Loucy (cell line): ENCODE results near the gene PNCK.

Experiments
- H2AFZ ChIP-seq: fragments of 200-600 bp; sonication (generic); 2 replicates; pipeline ENCODE4 v1.6.0; 2016; ENCODE audit warnings: antibody characterized with exemption, mild to moderate bottlenecking, low read length, moderate library complexity
- H3F3A ChIP-seq: fragments of 200-600 bp; 2 replicates; pipeline ENCODE4 v1.6.0; 2016; ENCODE audit warnings: antibody characterized with exemption, low read depth, mild to moderate bottlenecking
- H3K27me3 ChIP-seq: fragments of 200-600 bp; sonication (generic); 2 replicates; pipeline ENCODE4 v1.6.1; 2014; ENCODE audit warnings: low read length, mild to moderate bottlenecking; ENCODE audit not compliant: insufficient read depth, poor library complexity, severe bottlenecking
- H3K36me3 ChIP-seq: fragments of 200-600 bp; sonication (generic); 2 replicates; pipeline ENCODE4 v1.6.1; 2016; ENCODE audit warnings: low read length; ENCODE audit not compliant: insufficient read depth
- H3K4me1 ChIP-seq: fragments of 200-600 bp; sonication (generic); 2 replicates; pipeline ENCODE4 v1.5.1; 2014; ENCODE audit warnings: low read length, mild to moderate bottlenecking; ENCODE audit not compliant: insufficient read depth, poor library complexity, severe bottlenecking
- H3K4me2 ChIP-seq: fragments of 200-600 bp; sonication (generic); 2 replicates; pipeline ENCODE4 v1.6.0; 2014; ENCODE audit warnings: antibody characterized with exemption, low read length, low read depth, mild to moderate bottlenecking; ENCODE audit not compliant: poor library complexity, severe bottlenecking
- H3K4me3 ChIP-seq: fragments of 200-600 bp; sonication (generic); 2 replicates; pipeline ENCODE4 v1.5.1; 2014; ENCODE audit warnings: low read length, mild to moderate bottlenecking, mixed read lengths; ENCODE audit not compliant: poor library complexity, severe bottlenecking
- H3K79me2 ChIP-seq: fragments of 200-600 bp; sonication (generic); 2 replicates; pipeline ENCODE4 v1.6.1; 2014; ENCODE audit warnings: low read length; ENCODE audit not compliant: insufficient read depth
- H3K9ac ChIP-seq: fragments of 200-600 bp; sonication (generic); 2 replicates; pipeline ENCODE4 v1.6.0; 2014; ENCODE audit warnings: mild to moderate bottlenecking, low read depth, low read length, moderate library complexity; ENCODE audit not compliant: poor library complexity, severe bottlenecking
- H3K9me2 ChIP-seq: fragments of 200-600 bp; sonication (generic); replicated peaks from 2 replicates; pipeline ENCODE4 v1.6.1; 2016; ENCODE audit warnings: low read depth, low read length, mixed read lengths
- H3K9me3 ChIP-seq: fragments of 200-600 bp; sonication (generic); 2 replicates; pipeline ENCODE4 v1.6.1; 2014; ENCODE audit warnings: mild to moderate bottlenecking, antibody characterized with exemption, low read length, low read depth; ENCODE audit not compliant: insufficient read depth
- H4K20me1 ChIP-seq: fragments of 200-600 bp; sonication (generic); 2 replicates; pipeline ENCODE4 v1.6.0; 2014; ENCODE audit warnings: antibody characterized with exemption, low read length, mild to moderate bottlenecking; ENCODE audit not compliant: insufficient read depth, poor library complexity, severe bottlenecking
- CTCF ChIP-seq: fragments of 200-600 bp; sonication (generic); conservative IDR thresholded peaks from 2 replicates; pipeline ENCODE4 v1.5.1; 2014; ENCODE audit warnings: mild to moderate bottlenecking, antibody characterized with exemption, low read length
- EZH2phosphoT487 ChIP-seq: fragments of 200-600 bp; IDR thresholded peaks from 2 replicates; pipeline ENCODE4 v1.6.1; 2018; ENCODE audit warnings: antibody characterized with exemption, mild to moderate bottlenecking, moderate library complexity, borderline replicate concordance

Gene PNCK

GRCh38 chrX:153689654-153690465 is 16.2 kb upstream of the PNCK start:
- H2AFZ ChIP-seq: no peak overlapping the region
- no peaks in the 10 kb centered on the region for H4K20me1 ChIP-seq
- H3K27me3 ChIP-seq: no peaks in the 10 kb centered on the region
- H3K4me2 ChIP-seq: no peak overlapping the region
- no peaks in the 10 kb centered on the region for H3K79me2 ChIP-seq
- H3K9me2 ChIP-seq: no peaks in the 10 kb centered on the region
- H3K36me3 ChIP-seq: no peaks in the 10 kb centered on the region
- no peaks in the 10 kb centered on the region for H3K4me1 ChIP-seq
- no peak overlapping the region for H3K4me3 ChIP-seq
- H3K9me3 ChIP-seq: no peaks in the 10 kb centered on the region
- no peaks in the 10 kb centered on the region for H3F3A ChIP-seq
- TF ChIP-seq EZH2phosphoT487 (no peak), CTCF (no peak)
- H3K9ac ChIP-seq: no peak overlapping the region

- Histone ChIP-seq H4K20me1 (no peaks in the 10 kb centered on the region), H3K4me3 (no peak overlapping the region), H3F3A (no peaks in the 10 kb centered on the region), H3K27me3 (no peaks in the 10 kb centered on the region), H3K4me1 (no peaks in the 10 kb centered on the region), H3K4me2 (no peak overlapping the region), H3K79me2 (no peaks in the 10 kb centered on the region), H3K9ac (no peak overlapping the region), H3K36me3 (no peaks in the 10 kb centered on the region), H2AFZ (no peak overlapping the region), H3K9me3 (no peaks in the 10 kb centered on the region), H3K9me2 (no peaks in the 10 kb centered on the region)
- TF ChIP-seq CTCF: no peak
- TF ChIP-seq EZH2phosphoT487: no peak
Measured at GRCh38 chrX:153688911-153689590, 15.4 kb upstream of the PNCK start.

GRCh38 chrX:153688506-153688905 is 14.9 kb upstream of the PNCK start:
- Histone ChIP-seq H3K4me2 (no peak overlapping the region), H3K4me3 (no peak overlapping the region), H3K36me3 (no peaks in the 10 kb centered on the region), H3K9me2 (no peaks in the 10 kb centered on the region), H2AFZ (no peak overlapping the region), H3K4me1 (no peaks in the 10 kb centered on the region), H4K20me1 (no peaks in the 10 kb centered on the region), H3K27me3 (no peaks in the 10 kb centered on the region), H3K9me3 (no peaks in the 10 kb centered on the region), H3K79me2 (no peaks in the 10 kb centered on the region), H3F3A (no peaks in the 10 kb centered on the region), H3K9ac (no peak overlapping the region)
- TF ChIP-seq EZH2phosphoT487: no peak
- TF ChIP-seq CTCF: no peak
